A673 (cell line): ENCODE results near the gene AP3B2.

Experiments used
- EZH2 ChIP-seq: fragments of 200-600 bp; sonication (generic); IDR thresholded peaks from 2 replicates; pipeline ENCODE4 v1.6.1; 2017; ENCODE audit warnings: borderline replicate concordance, low read depth, mild to moderate bottlenecking, mixed read lengths, antibody characterized with exemption, low read length; ENCODE audit not compliant: poor library complexity, severe bottlenecking
- TF ChIP-seq, protein P1 (sequence below): fragments of 300-800, 200-600 bp; sonication (generic); conservative IDR thresholded peaks from 2 replicates; pipeline ENCODE4 v1.5.1; 2017; ENCODE audit warnings: low read depth, mild to moderate bottlenecking, antibody characterized with exemption, low read length, moderate library complexity, mixed read lengths

GRCh38 chr15:82698711-82699345, 10.8 kb downstream of the AP3B2 start:
- TF ChIP-seq, protein P1, sequence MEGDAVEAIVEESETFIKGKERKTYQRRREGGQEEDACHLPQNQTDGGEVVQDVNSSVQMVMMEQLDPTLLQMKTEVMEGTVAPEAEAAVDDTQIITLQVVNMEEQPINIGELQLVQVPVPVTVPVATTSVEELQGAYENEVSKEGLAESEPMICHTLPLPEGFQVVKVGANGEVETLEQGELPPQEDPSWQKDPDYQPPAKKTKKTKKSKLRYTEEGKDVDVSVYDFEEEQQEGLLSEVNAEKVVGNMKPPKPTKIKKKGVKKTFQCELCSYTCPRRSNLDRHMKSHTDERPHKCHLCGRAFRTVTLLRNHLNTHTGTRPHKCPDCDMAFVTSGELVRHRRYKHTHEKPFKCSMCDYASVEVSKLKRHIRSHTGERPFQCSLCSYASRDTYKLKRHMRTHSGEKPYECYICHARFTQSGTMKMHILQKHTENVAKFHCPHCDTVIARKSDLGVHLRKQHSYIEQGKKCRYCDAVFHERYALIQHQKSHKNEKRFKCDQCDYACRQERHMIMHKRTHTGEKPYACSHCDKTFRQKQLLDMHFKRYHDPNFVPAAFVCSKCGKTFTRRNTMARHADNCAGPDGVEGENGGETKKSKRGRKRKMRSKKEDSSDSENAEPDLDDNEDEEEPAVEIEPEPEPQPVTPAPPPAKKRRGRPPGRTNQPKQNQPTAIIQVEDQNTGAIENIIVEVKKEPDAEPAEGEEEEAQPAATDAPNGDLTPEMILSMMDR: no peak
- no peak for TF ChIP-seq EZH2
